H1 (cell line): Measurements from ENCODE around the gene NRSN1. TPM values are rescaled to one million over a fixed set of nuclear protein-coding genes. Genes with fewer than 3 reads are reported as not detected.

Experiments
- CTCF ChIA-PET: fragments of 300-600 bp; sonication (Branson Sonifier 250); formaldehyde crosslinking; loops from one replicate; lab custom pipeline; 2021; ENCODE audit not compliant: partially characterized antibody; lab: Charles Lee
- POLR2A ChIA-PET: fragments of 300-600 bp; sonication (Branson Sonifier 250); formaldehyde crosslinking; loops from one replicate; lab custom pipeline; 2021; ENCODE audit warnings: inconsistent platforms; ENCODE audit not compliant: partially characterized antibody; lab: Charles Lee
- DNase-seq, 2 experiments: peaks; one replicate each; pipeline versions ENCODE4 v3.0.0 to v3.0.0-alpha.2; 2010 to 2022; ENCODE audit warnings: low spot score in 2 of 2, low read depth in 1 of 2, mixed read lengths in 1 of 2
- FAIRE-seq: peaks from 2 replicates; lab custom pipeline; 2011; peaks lifted over from hg19 to GRCh38; lab: Jason Lieb, UNC
- H2AFZ ChIP-seq: 2 replicates; pipeline ENCODE4 v1.8.1; 2012; ENCODE audit warnings: low read length, inconsistent platforms
- H2AK5ac ChIP-seq: 2 replicates; pipeline ENCODE4 v1.6.1; 2013; ENCODE audit warnings: low read depth, low read length
- H2BK120ac ChIP-seq: replicated peaks from 2 replicates; pipeline ENCODE3; 2013; ENCODE audit warnings: low read depth, low read length, inconsistent platforms
- H2BK12ac ChIP-seq: 2 replicates; pipeline ENCODE4 v1.6.1; 2013; ENCODE audit warnings: low read depth, low read length
- H2BK15ac ChIP-seq: 2 replicates; pipeline ENCODE4 v1.6.1; 2013; ENCODE audit warnings: low read length
- H2BK20ac ChIP-seq: 2 replicates; pipeline ENCODE4 v1.6.1; 2013; ENCODE audit warnings: low read length
- H2BK5ac ChIP-seq: 2 replicates; pipeline ENCODE4 v1.6.1; 2013; ENCODE audit warnings: low read depth, low read length
- H3K14ac ChIP-seq: 2 replicates; pipeline ENCODE4 v1.6.1; 2013; ENCODE audit warnings: inconsistent platforms; ENCODE audit not compliant: insufficient read length
- H3K18ac ChIP-seq: 2 replicates; pipeline ENCODE4 v1.6.1; 2013; ENCODE audit warnings: low read length; ENCODE audit errors: extremely low read depth
- H3K23ac ChIP-seq: 2 replicates; pipeline ENCODE4 v1.6.1; 2013; ENCODE audit warnings: inconsistent platforms; ENCODE audit not compliant: insufficient read length
- H3K23me2 ChIP-seq: 2 replicates; pipeline ENCODE4 v1.6.1; 2013; ENCODE audit warnings: low read depth, low read length
- H3K27ac ChIP-seq: 2 replicates; pipeline ENCODE4 v1.6.1; 2011; ENCODE audit warnings: low read depth, low read length, inconsistent platforms
- H3K27me3 ChIP-seq, 4 experiments: replicated peaks in 1 of 4; 1 replicate in 1 of 4; 2 replicates in 3 of 4; pipeline versions ENCODE4 v1.6.1 to v1.8.1; 2011 to 2013; ENCODE audit warnings: low read length in 3 of 4, mild to moderate bottlenecking in 3 of 4, inconsistent platforms in 2 of 4, mixed read lengths in 2 of 4, moderate library complexity in 1 of 4; ENCODE audit not compliant: control insufficient read depth in 3 of 4, insufficient read depth in 3 of 4; ENCODE audit errors: extremely low read depth in 1 of 4
- H3K36me3 ChIP-seq, 4 experiments: 2 replicates each; pipeline versions ENCODE4 v1.6.1 to v1.8.1; 2011 to 2013; ENCODE audit warnings: mild to moderate bottlenecking in 4 of 4, low read length in 3 of 4, moderate library complexity in 2 of 4, control low read depth in 1 of 4, inconsistent platforms in 1 of 4; ENCODE audit not compliant: insufficient read depth in 4 of 4, control insufficient read depth in 2 of 4
- H3K4ac ChIP-seq: replicated peaks from 2 replicates; pipeline ENCODE3; 2013; ENCODE audit warnings: low read length, low read depth, mixed read lengths, inconsistent platforms; ENCODE audit not compliant: insufficient read length
- H3K4me1 ChIP-seq, 4 experiments: replicated peaks in 1 of 4; 1 replicate in 1 of 4; 2 replicates in 3 of 4; pipeline versions ENCODE4 v1.6.1 to v1.8.1; 2011 to 2013; ENCODE audit warnings: low read length in 3 of 4, inconsistent platforms in 2 of 4, mixed read lengths in 1 of 4; ENCODE audit not compliant: insufficient read depth in 4 of 4, control insufficient read depth in 3 of 4
- H3K4me2 ChIP-seq, 2 experiments: 2 replicates each; pipeline versions ENCODE4 v1.6.1 to v1.8.1; 2011 to 2013; ENCODE audit warnings: low read depth in 2 of 2, low read length in 2 of 2, control low read depth in 1 of 2, inconsistent platforms in 1 of 2, mild to moderate bottlenecking in 1 of 2; ENCODE audit not compliant: insufficient read depth in 1 of 2
- H3K4me3 ChIP-seq, 4 experiments: fragments of 200-600, 300-600 bp in 1 of 4; sonication (generic), shearing (Covaris generic), sonication (Bioruptor Twin) in 1 of 4; 2 replicates each; pipeline versions ENCODE4 v1.5.1 to v1.8.1; 2011 to 2016; ENCODE audit warnings: low read length in 4 of 4, low read depth in 3 of 4, control low read depth in 2 of 4, inconsistent platforms in 2 of 4, mild to moderate bottlenecking in 2 of 4, mixed read lengths in 1 of 4, moderate library complexity in 1 of 4; ENCODE audit not compliant: insufficient read depth in 2 of 4; ENCODE audit errors: extremely low read depth in 1 of 4
- H3K56ac ChIP-seq: replicated peaks from 2 replicates; pipeline ENCODE3; 2013; ENCODE audit warnings: low read depth, mild to moderate bottlenecking, mixed read lengths, low read length, inconsistent platforms; ENCODE audit not compliant: insufficient read length
- H3K79me1 ChIP-seq: 2 replicates; pipeline ENCODE4 v1.6.1; 2013; ENCODE audit warnings: low read depth, low read length, control low read depth
- H3K79me2 ChIP-seq, 2 experiments: 2 replicates each; pipeline versions ENCODE4 v1.6.1 to v1.8.1; 2012 to 2013; ENCODE audit warnings: low read length in 2 of 2, mild to moderate bottlenecking in 2 of 2, inconsistent platforms in 1 of 2; ENCODE audit not compliant: insufficient read depth in 2 of 2, control insufficient read depth in 1 of 2
- H3K9ac ChIP-seq, 4 experiments: replicated peaks in 1 of 4; 1 replicate in 1 of 4; 2 replicates in 3 of 4; pipeline versions ENCODE4 v1.6.1 to v1.8.1; 2011 to 2013; ENCODE audit warnings: low read depth in 3 of 4, low read length in 3 of 4, control low read depth in 2 of 4, mild to moderate bottlenecking in 2 of 4, moderate library complexity in 2 of 4, inconsistent platforms in 1 of 4; ENCODE audit errors: extremely low read depth in 1 of 4
- H3K9me3 ChIP-seq, 2 experiments: 2 replicates each; pipeline versions ENCODE4 v1.6.1 to v1.8.1; 2012 to 2013; ENCODE audit warnings: mild to moderate bottlenecking in 2 of 2, moderate library complexity in 2 of 2, control low read depth in 1 of 2, inconsistent platforms in 1 of 2, low read depth in 1 of 2, low read length in 1 of 2, mixed read lengths in 1 of 2; ENCODE audit not compliant: insufficient read depth in 2 of 2
- H4K20me1 ChIP-seq, 2 experiments: replicated peaks in 1 of 2; 2 replicates each; pipeline versions ENCODE3 to v1.8.1; 2011 to 2013; ENCODE audit warnings: inconsistent platforms in 2 of 2, low read length in 2 of 2, mild to moderate bottlenecking in 1 of 2; ENCODE audit not compliant: insufficient read depth in 2 of 2, control insufficient read depth in 1 of 2
- H4K5ac ChIP-seq: 2 replicates; pipeline ENCODE4 v1.6.1; 2013; ENCODE audit warnings: low read length, low read depth, mixed read lengths, inconsistent platforms; ENCODE audit not compliant: insufficient read length
- H4K8ac ChIP-seq: 2 replicates; pipeline ENCODE4 v1.8.0; 2013; ENCODE audit warnings: mild to moderate bottlenecking, moderate library complexity, low read length, inconsistent platforms; ENCODE audit not compliant: insufficient read depth; ENCODE audit errors: extremely low read depth
- H4K91ac ChIP-seq: replicated peaks from 2 replicates; pipeline ENCODE3; 2013; ENCODE audit warnings: low read length, mixed read lengths, inconsistent platforms; ENCODE audit not compliant: insufficient read length
- HDAC6 ChIP-seq: IDR thresholded peaks from one replicate; pipeline ENCODE4 v1.7.1; 2012; ENCODE audit warnings: low read depth, mild to moderate bottlenecking, inconsistent platforms, low read length, moderate library complexity
- POLR2A ChIP-seq, 2 experiments: IDR thresholded peaks; 1 replicate in 1 of 2; 2 replicates in 1 of 2; pipeline ENCODE4 v1.6.1; 2011; ENCODE audit warnings: low read depth in 2 of 2, low read length in 2 of 2, mild to moderate bottlenecking in 2 of 2; ENCODE audit errors: control extremely low read depth in 1 of 2
- SRF ChIP-seq: IDR thresholded peaks from 2 replicates; pipeline ENCODE4 v1.6.1; 2011; ENCODE audit warnings: mild to moderate bottlenecking, low read depth, low read length, moderate library complexity
- WGBS, 2 experiments: shearing (Covaris generic) in 1 of 2; methylation state at CpG; one replicate each; pipeline versions ENCODE4 v1.1.6 to v1.1.7; 2013 to 2015; ENCODE audit warnings: low lambda C conversion rate in 2 of 2, mixed read lengths in 2 of 2, inconsistent platforms in 1 of 2, low coverage in 1 of 2, missing lambda C conversion rate in 1 of 2; ENCODE audit not compliant: insufficient replicate concordance in 2 of 2, insufficient coverage in 1 of 2, insufficient read length in 1 of 2; ENCODE audit errors: extremely low coverage in 1 of 2, missing lambda C conversion rate in 1 of 2; 5-methylcytosine and 5-hydroxymethylcytosine counted together
- polyA plus RNA-seq, 7 experiments: library from polyadenylated mRNA; depleted of rRNA in 3 of 7; stranded (reverse) in 5 of 7; unstranded in 2 of 7; fragments of >200 nt in 5 of 7; fragments of 200-250 nt in 2 of 7; gene quantifications; 1 replicate in 5 of 7; 2 replicates in 1 of 7; 4 replicates in 1 of 7; pipeline versions ENCODE4 v1.2.1 to v1.2.3, GENCODE V29; 2011 to 2013; ENCODE audit warnings: missing spikeins in 2 of 7, mixed read lengths in 2 of 7
- total RNA-seq: library from RNA; stranded (reverse); fragmentation: NEBNext Ultra II Directional; extraction: Animal tissue kit (Norgen Biotek cat#: 25700); gene quantifications from 2 replicates; pipeline ENCODE4 v1.2.1, GENCODE V29; 2021

Gene NRSN1
- total and polyA plus RNA-seq, 2 of the 8 experiments (the other 6 are each of a cell fraction or from before 2014, with no cell fraction given), result 0.15 to 0.78 TPM

GRCh38 chr6:24183584-24183983 lies 57.6 kb downstream of the NRSN1 start:
- Histone ChIP-seq H3K36me3 (no peaks in the 10 kb centered on the region), H3K23me2 (no peaks in the 10 kb centered on the region), H3K79me1 (no peaks in the 10 kb centered on the region), H3K4ac (no peak overlapping the region), H4K91ac (no peak overlapping the region), H2BK5ac (no peak overlapping the region), H3K23ac (no peak overlapping the region), H3K9ac (no peak overlapping the region), H2BK12ac (no peak overlapping the region), H4K8ac (no peak overlapping the region), H3K56ac (no peak overlapping the region), H3K4me1 (no peaks in the 10 kb centered on the region), H3K14ac (no peak overlapping the region), H2BK120ac (no peak overlapping the region), H4K20me1 (no peaks in the 10 kb centered on the region), H3K4me2 (no peak overlapping the region), H3K27me3 (peaks cover 0 to 1% (median 0%) of the 10 kb centered on the region in 4 experiments; a peak in 1 of 7 replicates), H3K4me3 (no peak overlapping the region), H3K9me3 (peaks cover 2 to 6% of the 10 kb centered on the region in 2 experiments; a peak in 2 of 4 replicates), H2BK20ac (no peak overlapping the region), H3K18ac (no peak overlapping the region), H2BK15ac (no peak overlapping the region), H3K79me2 (no peaks in the 10 kb centered on the region), H3K27ac (no peak overlapping the region), H4K5ac (no peak overlapping the region), H2AK5ac (no peak overlapping the region), H2AFZ (no peak overlapping the region)
- TF ChIP-seq HDAC6 (no peak), SRF (no peak), POLR2A (IDR thresholded peaks at IDR 0.05; ENCODE audit: control extremely low read depth in 1 of 2, low read depth in 2 of 2, low read length in 2 of 2) (no peak)
- CTCF ChIA-PET, result no interaction called here
- POLR2A ChIA-PET, result no interaction called here
- DNase-seq (no peak), FAIRE-seq (no peak)
- 90% methylated on average over 10 of the region's 10 CpGs; no CpG with 5 or more reads in 1 of the 2 experiments for WGBS, 2 experiments
